ENCODE data around the gene UBAC2.

DNA sequence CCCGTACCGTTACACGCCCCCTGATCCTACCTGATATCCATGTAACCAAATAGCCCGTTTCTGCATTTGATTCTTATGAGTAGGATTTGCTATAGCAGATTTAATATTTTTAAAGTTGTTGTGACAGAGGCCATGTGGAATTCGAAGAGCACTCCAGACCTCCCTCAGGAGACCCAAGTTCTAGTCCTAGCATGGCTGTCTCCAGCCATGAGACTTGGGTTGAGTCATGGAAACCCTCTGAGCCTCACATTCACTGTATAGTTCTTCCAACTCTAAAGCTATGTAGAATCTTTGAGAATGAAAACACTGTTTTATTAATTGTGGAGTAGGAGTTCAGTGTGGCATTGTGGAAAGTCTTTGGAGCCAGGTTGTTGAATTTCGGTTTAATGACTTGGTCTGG, 114.5 kb downstream of the UBAC2 start:
- TF ChIP-seq, protein P1, sequence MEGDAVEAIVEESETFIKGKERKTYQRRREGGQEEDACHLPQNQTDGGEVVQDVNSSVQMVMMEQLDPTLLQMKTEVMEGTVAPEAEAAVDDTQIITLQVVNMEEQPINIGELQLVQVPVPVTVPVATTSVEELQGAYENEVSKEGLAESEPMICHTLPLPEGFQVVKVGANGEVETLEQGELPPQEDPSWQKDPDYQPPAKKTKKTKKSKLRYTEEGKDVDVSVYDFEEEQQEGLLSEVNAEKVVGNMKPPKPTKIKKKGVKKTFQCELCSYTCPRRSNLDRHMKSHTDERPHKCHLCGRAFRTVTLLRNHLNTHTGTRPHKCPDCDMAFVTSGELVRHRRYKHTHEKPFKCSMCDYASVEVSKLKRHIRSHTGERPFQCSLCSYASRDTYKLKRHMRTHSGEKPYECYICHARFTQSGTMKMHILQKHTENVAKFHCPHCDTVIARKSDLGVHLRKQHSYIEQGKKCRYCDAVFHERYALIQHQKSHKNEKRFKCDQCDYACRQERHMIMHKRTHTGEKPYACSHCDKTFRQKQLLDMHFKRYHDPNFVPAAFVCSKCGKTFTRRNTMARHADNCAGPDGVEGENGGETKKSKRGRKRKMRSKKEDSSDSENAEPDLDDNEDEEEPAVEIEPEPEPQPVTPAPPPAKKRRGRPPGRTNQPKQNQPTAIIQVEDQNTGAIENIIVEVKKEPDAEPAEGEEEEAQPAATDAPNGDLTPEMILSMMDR (IDR thresholded peaks at IDR 0.05), result no peak
- TF ChIP-seq POLR2A (IDR thresholded peaks at IDR 0.05), result no peak

All from uterus (tissue), 2 donors.